ENCODE results near the gene WDR33.
"Not testable (repeated sequence)": the region's sequence is repeated elsewhere in the genome, so short reads cannot be mapped to it uniquely, and the experiment has no call there.

WDR33 gene
- total RNA-seq: 172 reads per million, percentile 91 among the genes with 10 or more reads in this experiment

DNA sequence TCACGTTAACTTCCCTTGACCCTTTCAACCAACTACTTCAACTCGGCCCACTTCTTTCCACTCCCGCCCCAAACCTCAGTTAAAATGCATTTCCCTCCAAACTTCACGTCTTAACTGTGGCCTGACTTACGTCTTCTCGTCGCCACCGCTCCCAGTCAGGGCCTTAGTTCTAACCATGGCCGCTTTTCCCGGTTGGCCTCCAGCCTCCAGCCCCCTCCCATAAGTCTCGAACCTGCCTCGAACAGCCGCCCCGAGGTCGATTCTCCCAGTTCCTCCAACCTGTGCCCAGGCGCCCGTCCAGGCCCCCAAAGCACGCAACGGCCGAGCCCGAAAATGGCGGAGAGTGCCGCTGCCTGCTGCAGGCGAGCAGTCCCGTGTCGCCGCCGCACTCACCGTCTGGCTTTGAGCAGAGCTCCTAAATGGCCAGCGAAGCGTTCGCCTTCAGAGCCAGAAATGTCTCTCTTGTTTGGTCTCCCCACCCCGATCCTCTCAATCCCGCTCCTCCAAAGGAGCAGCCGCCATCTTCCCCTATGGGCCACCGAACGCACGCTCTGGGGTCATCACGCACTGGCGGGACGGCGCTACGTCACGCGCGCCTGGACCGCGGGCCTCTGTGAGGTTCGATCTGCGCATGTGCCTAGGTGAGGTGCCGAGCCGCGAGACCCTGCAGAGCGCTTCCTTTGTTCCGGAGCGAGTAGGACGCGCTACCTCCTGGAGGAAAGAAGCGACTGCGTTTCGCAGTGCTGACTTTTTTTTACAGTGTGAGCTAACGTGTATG is at the start of gene WDR33:
WDR33 (minus strand) TSS at position 553 of the 778 bp plus-strand sequence. CDS start 40,190 bp downstream, outside the sequence.
- DNase-seq: peak; percentile 91

DNA sequence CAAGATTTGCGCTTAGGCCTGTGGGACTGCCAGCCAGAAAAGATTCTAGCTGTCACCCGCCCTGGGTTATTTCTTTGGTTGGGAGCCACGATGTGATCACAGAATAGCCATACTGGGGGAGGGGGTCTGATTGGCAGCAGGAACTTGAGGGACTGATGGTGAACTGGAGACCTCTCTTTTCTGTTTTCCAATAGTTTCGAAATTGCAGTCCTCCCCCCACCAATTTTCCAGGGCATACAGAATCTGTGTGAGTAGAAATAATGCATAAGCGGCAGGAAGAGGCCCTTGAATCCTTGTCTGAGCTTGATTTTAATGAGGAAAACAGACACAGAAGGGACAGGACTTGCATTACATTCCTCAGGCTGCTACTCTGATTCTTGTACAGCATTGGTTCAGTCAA is 49.2 kb upstream of the WDR33 start:
- no peak for DNase-seq

DNA sequence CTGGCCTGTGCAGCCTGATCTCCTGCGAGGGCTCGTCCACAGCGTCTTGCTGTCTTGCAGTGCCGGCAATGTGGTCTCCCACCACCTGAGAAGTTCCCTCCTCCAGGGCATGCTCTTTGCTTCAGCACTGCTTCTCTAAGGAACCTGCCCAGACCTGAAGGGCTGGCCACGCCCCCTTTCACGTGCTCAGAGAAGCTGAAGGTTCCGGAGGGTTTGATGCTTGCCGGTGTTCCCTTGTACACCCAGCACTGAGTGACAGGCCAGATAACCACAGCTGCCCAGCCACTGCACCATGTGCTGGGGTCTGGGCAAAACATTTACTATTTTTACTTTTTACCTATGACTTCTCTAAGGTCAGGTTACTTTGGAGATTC is 48.7 kb upstream of the WDR33 start:
- peak; percentile 58 for DNase-seq

DNA sequence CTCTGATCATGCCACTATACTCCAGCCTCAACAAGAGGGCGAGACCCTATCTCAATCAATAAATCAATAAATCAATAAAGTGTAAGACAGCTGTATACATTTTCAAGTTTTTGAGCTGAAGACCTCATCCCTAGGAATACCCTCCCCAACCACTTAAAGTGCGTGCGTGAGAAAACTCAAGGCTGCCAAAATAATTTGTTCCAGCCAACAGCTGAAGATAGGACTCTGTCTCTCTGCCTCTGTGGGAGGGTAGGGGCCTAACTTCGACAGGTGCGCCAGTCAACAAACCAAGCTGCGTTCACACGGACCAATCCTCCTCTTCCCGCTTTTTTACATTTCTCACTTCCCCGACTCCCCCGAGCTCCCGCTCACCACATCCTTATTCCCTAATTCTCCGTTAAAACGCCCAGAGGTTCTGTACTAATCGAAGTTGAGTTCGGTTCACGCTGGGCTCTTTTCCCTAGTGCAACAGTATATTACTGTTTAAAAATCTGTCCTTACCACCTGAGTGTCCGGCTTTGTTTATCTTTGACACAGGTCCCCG is 46.4 kb upstream of the WDR33 start:
- DNase-seq: peak; percentile 3

DNA sequence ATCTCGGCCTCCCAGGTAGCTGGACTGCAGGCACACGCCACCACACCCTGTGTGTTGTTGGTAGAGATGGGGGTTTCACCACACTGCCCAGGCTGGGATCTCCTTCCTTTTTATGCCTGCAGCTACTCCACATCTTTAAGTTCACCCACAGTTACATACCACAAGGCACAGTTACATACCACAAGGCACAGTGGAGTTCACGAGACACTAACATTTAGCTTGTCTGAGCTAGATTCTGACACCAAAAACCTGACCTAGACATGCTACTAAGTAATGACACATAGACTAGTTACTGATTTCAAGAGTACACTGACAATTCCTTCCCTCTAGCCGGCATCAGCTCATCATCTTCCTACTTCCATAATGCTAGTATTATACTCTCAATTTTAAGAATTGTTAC is 42.7 kb upstream of the WDR33 start:
- no peak for DNase-seq

DNA sequence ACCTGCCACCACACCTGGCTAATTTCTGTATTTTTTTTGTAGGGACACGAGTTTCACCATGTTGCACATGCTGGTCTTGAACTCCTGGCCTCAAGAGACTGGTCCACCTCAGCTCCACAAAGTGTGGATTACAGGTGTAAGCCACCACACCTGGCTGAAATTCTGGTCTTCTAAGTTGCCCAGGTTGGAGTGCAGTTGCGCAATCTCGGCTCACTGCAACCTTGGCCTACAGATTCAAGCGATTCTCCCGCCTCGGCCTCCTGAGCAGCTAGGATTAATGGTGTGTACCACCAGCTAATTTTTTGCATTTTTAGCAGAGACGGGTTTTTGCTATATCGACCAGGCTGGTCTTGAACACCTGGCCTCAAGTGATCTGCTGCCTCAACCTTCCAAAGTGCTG is 41.4 kb upstream of the WDR33 start:
- DNase-seq: no peak

DNA sequence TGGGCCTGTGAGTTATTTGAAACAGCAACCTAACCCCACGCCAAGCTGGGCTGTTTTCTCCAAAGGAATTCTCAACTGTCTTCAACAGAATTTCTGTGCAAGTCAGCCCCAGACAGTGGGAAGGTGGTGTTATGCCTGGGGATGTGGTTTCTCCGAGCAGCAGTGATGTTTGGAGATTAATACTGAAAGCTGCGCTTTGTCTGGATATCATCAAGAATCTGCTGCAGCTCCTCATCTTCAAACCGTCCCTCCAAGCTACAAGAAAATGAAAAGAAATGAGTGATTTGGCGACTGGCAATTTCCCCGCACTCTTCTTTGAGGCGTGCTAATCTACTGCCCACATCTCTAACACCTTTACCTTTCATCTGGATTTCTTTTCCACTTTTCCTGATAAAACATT is 37.0 kb upstream of the WDR33 start:
- DNase-seq: no peak

DNA sequence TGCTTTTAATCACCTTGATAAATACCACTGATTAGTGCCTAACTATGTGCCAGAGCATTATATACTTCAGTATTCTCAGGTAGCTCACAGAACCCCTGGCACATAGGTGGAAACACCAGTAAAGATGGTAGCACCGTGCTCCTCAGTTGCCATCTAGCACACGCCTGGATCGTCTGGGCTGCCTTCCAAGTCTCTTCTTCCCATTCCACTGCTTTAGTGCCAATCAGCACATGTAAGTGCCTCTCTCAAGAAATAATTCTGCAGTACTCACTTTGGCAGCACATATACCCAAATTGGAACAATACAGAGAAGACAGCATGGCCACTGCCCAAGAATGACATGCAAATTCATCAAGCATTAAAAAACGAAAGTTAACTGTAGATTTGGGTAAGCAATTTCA is 34.0 kb upstream of the WDR33 start:
- no peak for DNase-seq

DNA sequence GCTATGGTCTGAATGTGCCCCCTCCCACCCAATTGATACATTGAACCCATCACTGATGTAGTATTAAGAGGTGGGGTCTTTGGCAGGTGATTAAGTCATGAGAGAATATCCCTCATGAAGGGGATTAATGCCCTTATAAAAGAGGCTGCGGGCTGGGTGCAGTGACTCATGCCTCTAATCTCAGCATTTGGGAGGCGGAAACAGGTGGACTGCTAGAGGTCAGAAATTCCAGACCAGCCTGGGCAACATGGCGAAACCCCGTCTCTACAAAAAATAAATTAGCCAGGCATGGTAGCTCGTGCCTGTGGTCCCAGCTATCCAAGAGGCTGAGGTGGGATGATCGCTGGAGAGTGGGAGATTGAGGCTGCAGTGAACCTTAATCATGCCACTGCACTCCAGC is 32.7 kb upstream of the WDR33 start:
- no peak for DNase-seq

DNA sequence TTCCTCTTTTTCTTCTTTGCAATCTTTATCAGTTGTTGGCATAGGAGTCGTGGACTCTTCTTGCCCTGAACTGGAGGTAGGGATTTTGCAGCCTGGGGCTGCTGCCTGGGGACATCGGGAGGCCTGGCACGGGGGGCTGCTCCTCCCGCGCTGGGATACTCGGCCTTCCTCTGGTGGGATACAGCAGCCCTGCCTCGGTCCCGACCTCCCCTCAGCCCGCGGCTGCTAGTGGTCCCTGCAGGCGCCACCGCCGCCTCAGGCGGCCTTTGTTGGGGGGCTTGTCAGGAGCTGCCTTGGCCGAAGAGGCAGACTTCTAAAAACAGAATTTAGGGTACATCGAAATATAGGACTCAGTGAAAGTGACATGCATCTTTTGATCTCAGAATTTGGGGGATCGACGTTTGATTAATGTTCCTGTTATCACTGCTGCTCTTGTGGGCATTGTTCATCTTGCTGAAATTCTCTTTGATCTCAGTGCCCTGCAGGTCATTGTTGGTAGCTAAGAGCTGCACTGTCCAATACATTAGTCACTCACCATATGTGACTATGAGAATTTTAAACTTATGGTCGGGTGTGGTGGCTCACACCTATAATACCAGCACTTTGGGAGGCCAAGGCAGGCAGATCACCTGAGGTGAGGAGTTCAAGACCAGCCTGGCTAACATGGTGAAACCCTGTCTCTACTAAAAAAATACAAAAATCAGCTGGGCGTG is 30.7 kb upstream of the WDR33 start:
- no peak for DNase-seq

DNA sequence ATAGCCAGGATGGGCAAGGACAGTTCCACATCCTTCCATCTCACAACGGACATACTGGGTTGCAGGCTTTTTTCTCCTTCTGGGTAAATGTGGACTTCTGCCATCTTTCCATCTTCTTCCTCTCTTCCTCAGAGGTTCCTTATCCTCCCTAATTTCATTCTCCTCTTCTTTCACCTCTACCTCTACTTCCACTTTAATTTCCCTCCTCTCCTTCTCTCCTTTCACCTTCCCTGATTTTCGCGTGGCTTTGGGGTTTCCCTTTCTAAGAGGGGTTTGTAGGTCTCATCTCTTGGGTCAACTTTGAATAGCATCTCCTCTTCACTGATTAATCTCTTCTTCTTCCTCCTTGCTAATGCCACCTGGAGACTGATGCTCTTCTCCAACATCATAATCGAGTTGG is 29.9 kb upstream of the WDR33 start:
- DNase-seq: no peak

DNA sequence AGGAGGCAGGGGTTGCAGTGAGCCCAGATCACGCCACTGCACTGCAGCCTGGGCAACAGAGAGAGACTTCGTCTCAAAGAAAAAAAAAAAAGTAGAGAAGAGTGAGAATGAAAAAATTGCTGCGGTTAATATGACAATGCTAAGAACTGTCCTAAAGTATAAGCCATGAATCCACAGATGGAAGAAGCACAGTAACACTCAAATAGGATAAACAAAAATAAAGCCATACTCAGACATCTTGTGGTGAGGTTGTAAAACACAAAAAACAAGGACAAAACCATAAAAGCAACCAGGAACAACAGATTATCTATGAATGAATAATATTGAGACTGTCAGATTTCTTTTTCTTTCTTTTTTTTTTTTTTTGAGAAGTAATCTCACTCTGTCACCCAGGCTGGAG is 24.0 kb upstream of the WDR33 start:
- no peak for DNase-seq

DNA sequence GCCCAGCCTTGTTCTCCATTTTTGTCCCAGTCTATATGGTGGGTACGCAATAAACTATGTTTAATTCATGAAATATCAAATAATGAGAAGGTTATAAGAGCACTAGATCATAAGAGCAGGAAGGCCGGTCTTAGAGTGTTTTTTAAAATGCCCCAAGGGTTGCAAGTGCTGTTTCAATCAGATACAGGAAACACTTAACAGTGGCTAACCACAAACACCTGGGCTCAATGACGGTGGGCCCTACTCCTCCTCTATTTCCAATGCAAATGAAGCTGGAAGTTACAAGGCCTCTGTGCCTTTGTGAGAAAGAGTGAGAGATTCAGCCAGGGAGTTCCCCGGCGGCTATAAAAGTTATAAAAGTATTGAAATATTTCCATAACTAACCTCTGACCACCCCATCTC is 18.9 kb upstream of the WDR33 start:
- DNase-seq: peak; percentile 43

DNA sequence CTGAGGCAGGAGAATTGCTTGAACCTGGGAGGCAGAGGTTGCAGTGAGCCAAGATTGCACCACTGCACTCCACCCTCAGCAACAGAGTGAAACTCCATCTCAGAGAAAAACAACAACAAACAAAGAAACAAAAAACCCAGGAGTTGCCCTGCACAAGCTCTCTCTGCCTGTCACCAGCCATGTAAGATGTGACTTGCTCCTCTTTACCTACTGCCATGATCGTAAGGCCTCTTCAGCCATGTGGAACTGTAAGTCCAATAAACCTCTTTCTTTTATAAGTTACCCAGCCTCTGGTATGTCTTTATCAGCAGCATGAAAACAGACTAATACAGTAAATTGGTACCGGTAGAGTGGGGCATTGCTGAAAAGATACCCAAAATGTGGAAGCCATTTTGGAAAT is 15.7 kb upstream of the WDR33 start:
- not testable (repeated sequence) for DNase-seq

DNA sequence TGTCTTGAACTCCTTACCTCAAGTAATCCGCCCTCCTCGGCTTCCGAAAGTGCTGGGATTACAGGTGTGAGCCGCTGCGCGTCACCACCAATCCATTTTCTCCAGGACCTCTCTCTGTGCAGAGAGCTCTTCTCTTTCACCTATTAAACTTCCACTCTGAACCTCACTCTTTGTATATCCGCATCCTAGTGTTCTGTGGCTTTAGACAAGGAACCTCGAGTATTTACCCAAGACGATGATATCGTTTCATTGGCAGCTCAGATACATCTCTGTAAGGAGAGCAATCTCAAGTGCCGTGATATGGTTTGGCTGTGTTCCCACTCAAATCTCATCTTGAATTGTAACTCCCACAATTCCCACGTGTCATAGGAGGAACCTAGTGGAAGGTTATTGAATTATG is 15.1 kb upstream of the WDR33 start:
- DNase-seq: no peak

DNA sequence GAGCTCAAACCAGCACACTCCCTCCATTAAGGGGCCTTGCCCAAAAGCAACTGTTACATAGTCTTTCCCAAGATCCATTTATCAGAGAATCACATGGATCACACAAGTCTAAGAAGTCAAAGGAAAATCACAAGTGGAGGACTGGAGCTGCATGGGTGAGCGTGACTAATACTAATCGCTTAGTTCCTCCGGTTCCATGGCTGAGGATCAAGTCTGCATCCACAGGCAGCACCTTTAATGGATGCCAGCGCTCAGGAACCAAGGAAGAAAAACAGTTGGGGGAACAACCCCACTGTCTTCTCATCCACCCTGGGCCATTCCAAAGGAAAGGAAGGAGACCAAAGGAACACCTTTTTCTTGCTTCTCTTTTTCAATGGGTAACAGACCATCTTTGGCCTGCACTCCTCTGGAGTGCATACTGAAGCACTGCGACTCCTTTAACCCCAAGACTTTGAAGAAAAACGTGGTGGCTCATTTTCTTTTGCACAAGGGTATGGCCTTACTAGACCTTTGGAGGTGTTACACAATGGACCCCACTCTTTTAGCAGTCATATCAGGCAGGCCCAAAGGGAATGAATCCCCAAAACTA is 9.2 kb upstream of the WDR33 start:
- no peak for DNase-seq

DNA sequence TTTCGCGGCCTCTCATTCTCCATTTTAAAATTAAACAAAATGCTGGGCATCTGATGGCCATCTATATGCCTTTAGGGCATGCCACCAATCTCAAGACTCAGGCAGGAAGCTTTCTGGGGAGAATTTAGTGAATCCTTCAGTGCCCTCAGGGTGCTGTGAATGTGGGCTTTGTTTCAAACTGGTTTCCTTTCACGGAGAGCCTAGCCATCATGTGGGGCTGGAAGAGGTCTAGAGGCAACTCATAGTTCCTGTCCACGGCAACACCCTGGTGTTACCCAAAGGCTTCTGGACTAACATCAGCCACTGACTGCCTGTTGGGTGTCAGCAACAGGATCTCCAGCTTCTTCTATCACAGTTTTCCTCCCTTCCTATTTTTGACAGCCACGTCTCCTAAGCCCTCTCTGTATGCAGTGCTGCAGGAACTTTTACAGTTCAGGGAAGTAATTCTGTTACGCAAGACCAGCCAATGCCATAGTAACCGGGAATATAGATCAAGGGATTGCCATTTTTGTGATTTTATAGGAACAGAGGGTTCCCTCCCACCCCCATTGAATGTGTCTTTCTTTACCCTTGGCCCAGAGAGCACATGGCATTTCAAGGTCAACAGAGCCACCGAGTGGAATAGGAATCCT is 7.9 kb upstream of the WDR33 start:
- no peak for DNase-seq

DNA sequence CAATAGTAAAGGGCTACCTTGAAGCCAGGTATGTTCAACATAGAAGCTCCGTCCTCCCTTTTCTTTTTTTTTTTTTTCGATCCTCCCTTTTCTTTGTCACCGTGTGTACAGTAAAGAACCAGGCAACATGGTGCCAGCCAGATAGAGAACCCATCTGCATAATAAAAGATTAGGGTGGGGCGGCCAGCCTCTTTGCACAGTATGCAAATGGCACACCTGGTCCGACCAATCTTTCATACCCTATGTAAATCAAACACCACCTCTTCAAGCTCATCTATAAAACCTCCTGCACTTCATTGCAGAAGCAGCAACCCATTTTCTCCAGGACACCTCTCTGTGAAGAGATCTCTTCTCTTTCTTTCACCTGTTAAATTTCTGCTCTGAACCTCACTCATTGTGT is 7.3 kb upstream of the WDR33 start:
- no peak for DNase-seq

DNA sequence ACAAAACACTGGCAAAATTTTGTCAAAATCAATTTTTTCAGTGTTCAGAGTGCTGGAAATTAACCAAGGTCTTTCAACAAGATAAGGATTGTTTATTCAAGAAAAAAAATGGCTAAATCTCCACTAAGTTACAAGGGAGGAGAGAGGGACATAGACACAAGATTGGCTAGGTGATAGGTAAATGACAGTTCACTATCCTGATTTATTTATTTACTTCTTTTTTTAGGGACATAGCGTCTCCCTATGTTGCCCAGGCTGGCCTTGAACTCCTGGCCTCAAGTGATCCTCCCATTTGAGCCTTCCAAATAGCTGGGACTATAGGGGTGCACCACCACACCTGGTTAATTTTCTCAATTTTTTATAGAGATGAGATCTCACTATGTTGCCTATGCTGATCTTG is 3.7 kb upstream of the WDR33 start:
- DNase-seq: no peak

DNA sequence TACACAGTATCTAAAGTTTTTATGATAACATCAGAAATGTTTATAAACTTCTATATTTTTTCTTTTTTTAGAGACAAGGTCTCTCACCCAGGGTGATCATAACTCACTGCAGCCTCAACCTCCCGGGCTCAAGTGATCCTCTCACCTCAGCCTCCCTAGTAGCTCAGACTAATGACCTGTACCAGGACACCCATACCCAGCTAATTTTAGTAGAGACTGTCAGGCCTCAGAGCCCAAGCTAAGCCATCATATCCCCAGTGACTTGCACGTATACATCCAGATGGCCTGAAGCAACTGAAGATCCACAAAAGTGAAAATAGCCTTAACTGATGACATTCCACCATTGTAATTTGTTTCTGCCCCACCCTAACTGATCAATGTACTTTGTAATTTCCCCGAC is 1.5 kb upstream of the WDR33 start:
- not testable (repeated sequence) for DNase-seq

DNA sequence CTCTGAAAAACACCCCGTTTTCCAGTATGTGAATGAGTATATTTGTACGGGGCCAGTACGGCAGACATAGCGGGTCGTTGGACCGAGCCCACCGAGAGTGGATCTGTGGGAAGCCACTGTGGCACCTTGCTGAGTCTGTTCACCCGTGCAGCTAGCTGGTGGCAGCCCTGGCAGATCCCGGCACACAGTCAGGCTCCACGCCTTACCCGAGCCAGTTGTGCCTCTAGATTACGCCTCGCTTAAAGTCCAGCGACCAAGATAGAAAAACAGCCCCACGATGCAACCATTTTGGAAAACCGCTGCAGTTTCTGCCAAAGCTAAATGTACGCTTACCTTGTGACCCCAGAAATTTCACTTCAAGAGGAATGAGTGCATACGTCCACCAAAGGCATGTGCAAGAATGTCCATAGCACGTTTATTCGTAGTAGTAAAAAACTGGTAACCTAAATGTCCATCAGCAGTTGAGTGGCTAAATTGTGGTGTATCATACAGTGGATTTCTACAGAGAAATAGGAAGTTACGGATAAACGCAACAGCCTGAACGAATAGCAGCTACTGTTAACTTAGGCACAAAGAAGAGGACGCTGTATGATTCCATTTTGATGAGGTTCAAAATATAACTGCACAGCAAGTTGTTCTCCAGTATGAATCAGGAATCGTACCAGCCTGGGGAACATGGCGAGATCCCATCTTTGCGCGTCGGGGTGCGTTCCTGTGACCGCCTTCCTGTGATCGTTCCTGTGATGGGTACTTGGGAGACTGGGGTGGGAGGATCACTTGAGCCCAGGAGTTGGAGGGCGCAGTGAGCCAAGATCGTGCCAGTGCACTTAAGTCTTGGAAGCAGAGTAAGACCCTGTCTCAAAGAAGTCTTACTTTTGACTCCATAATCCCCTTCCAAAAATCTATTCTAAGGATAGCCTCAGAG is 688 bp upstream of the WDR33 start:
- DNase-seq: no peak

DNA sequence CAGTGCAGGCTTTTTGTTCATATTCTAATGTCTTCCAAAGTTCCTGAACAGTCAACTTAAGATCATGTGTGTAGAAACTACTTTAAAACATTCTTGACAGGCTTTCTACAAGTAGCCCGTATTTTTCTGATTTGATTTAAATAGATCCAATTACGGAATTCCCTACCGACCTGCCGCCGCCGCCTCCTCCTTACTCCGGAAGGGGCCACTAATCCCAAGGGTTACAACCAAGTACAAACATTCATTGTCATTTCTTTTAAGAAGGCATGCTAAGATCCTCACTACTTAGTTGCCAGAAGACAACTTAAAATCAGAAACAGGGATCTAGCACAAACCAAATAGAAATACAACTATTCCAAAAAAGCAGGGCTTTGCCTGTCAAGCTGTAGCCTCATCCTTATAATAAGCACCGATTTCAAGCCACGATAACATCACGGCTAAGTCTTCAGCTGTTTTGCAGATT is 784 bp downstream of the WDR33 start:
- DNase-seq: no peak
